HG02798 (cell line): ENCODE measurements around the gene PAQR7.
"Not testable (repeated sequence)": the region's sequence is repeated elsewhere in the genome, so short reads cannot be mapped to it uniquely, and the experiment has no call there.

ENCODE experiments used
- ATAC-seq: cut with Tn5 transposase; IDR thresholded peaks from one replicate; pipeline ENCODE4 v1.9.1; 2021; ENCODE audit warnings: mild to moderate bottlenecking; ENCODE audit not compliant: unreplicated experiment, poor library complexity

Gene PAQR7

DNA sequence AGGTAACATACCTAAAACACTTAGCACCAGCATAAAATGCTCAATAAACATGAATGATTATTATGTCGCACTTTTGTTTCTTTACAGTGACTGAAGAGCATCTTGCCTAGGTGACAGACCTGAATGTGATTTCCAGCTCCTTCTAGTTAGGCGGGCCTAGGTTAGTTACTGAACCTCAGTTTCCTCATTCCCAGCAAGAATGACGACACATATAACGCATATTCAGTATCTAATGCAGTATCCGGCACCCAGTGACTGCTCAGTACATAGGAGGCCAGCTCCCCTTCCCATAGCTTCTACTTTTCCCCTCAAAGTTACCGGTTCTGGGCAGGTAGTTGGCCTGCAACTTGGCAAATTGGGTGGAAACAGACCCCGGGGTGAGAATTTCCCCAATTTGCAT, 17.0 kb downstream of the PAQR7 start:
- no peak for ATAC-seq

GRCh38 chr1:25856856-25857255, 18.7 kb downstream of the PAQR7 start:
- ATAC-seq: no peak

- no peak for ATAC-seq
Observed at GRCh38 chr1:25854554-25854953, 21.0 kb downstream of the PAQR7 start.

DNA sequence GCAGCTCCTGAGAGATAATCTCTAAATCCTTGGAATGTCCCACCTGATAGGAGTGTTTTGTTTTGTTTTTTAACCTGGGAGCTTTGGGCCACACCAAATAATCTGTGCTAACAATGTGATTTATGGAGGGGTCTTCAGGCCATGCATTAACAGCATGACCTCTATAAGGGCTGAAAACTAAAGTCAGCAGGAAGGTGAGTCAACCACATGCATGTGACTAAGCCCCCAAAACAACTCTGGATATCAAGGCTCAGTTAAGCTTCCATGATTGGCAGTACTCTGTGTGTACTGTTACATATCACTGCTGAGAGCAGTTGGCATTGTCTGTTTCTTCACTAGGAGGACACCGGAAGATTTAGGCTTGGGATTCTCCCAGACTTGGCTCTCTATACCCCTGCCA, 27.0 kb downstream of the PAQR7 start:
- no peak for ATAC-seq

DNA sequence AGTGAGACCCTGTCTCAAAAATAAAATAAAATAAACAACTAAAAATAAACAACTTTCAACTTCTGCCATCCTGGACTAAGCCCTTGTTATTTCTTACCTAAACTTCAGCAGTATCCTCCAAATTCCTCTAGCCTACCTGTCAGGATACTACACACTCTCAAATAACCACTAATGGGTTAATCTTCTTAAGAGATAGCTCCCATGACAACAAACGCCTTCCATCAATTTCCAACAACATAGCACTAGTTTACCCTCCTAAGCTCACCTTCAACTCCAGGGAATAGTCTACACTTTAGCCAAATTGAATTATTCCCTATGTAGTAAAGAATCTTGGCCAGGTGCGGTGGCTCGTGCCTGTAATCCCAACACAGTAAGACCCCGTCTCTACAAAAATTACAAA, 27.6 kb downstream of the PAQR7 start:
- ATAC-seq: no peak

GRCh38 chr1:25845664-25846063, 29.8 kb downstream of the PAQR7 start:
- no peak for ATAC-seq

GRCh38 chr1:25844536-25845337, 30.8 kb downstream of the PAQR7 start:
- ATAC-seq: no peak

DNA sequence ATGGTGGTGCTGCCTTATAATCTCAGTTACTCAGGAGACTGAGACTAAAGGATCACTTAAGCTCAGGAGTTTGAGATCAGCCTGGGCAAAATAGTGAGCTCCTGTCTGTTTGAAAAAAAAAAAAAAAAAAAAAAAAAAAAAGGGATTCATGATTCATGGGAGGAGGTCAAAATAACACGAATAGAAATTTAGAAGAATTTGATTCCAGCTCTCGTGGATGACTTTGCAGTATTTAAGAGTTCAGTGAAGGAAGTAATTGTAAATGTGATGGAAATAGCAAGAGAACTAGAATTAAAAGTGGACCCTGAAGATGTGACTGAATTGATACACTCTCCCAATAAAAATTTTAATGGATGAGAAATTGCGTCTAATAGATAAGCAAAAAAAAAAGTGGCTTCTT, 32.0 kb downstream of the PAQR7 start:
- ATAC-seq: no peak

DNA sequence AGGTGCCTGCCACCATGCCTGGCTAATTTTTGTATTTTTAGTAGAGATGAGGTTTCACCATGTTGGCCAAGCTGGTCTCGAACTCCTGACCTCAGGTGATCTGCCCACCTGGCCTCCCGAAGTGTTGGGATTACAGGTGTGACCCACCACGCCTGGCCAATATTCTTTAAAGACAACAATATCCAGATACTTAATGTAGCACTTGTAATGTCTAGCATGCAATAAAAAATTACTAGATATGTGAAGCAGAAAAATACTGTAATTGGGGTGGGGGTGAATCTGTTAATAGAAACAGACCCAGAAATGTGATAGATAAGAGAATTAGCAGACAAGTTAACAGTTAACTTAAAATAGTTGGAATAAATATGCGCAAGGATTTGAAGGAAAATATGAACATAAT, 35.7 kb downstream of the PAQR7 start:
- not testable (repeated sequence) for ATAC-seq

- no peak for ATAC-seq
Observed at GRCh38 chr1:25837262-25837875, 38.1 kb downstream of the PAQR7 start.

DNA sequence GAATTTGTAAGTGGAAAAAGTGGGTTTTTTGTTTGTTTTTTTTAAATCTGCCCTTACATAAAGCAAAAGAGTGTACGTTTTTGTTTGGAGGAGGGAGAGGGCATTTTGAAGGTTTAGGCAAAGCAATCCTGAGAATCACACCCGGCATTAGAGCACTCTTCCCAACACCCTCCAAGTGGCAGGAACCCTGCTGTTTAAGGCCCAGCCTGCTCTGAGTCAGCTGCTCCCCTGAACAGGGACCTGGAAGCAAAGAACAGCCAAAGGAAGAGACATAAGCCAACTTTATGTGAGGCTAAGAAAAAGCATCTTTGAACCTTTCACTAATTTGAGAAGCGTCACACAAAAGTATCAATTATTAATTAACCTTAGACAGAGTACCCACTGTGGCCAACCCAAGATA, 38.8 kb downstream of the PAQR7 start:
- no peak for ATAC-seq

GRCh38 chr1:25834894-25835293, 40.6 kb downstream of the PAQR7 start:
- ATAC-seq: no peak

- ATAC-seq: no peak
Observed at GRCh38 chr1:25833158-25833557, 42.4 kb downstream of the PAQR7 start.

GRCh38 chr1:25832336-25833037, 43.0 kb downstream of the PAQR7 start:
- ATAC-seq: no peak

GRCh38 chr1:25831569-25832196, 43.8 kb downstream of the PAQR7 start:
- no peak for ATAC-seq

DNA sequence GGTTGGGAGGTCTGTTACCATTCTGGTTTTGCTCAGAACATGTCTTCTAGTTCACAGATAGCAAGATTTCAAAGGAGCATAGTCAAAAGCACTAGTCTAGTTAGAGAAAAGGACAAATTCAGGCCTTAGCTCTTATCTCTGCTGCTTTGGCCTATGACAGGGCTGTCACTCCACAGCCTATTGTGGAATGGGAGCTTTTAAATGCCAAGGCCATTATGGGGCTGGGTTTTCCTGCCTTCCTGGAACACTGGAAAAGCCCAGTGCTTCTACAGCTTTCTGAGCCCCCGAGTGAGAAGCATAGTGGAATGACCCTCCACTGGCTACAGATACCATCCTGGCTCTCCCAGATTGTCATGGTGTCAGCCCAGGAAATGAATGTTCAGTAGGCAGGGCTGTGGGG, 46.5 kb downstream of the PAQR7 start:
- no peak for ATAC-seq

- no peak for ATAC-seq
Observed at GRCh38 chr1:25828491-25828890, 47.0 kb downstream of the PAQR7 start.

- no peak for ATAC-seq
Observed at GRCh38 chr1:25826571-25826970, 48.9 kb downstream of the PAQR7 start.

DNA sequence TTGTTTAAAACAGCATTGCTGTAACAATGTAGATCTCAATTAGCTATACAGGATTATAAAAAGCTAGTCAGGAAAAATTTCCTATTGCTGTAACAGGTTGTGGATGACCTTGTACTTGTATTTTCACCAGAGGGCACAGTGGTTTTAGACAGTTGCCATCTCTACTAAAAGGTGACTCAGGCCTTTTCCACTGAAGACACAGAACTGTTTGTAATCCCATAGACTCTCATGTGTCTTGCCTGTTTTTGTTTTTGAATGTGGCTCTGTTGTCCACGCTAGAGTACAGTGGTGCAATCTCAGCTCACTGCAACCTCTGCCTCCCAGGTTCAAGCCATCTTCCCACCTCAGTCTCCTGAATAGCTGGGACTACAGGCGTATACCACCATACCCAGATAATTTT, 49.9 kb downstream of the PAQR7 start:
- ATAC-seq: no peak

DNA sequence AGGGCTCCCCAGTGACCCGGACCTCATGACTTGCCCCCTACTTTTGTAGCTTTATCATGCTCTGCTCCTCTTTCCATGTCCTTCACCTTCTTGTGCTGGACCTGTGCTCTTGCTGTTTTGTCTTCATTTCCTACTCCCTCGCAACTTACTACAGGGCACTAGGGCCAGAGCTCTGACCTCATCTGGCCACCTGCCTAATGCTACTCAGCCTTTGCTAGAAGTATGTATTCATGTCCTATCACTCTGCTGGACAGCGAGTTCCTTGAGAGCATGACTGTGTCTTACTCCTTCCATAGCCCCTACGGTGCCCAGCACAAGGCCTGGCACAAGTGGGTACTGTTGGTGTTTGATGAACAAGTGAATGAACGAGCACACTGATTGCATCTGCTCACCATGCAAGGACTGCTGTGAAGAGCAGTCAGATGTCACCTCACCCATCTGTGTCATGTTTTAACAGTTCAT, 53.8 kb downstream of the PAQR7 start:
- ATAC-seq: no peak

GRCh38 chr1:25821112-25821476, 54.4 kb downstream of the PAQR7 start:
- ATAC-seq: no peak
